AG10803 (cell line): ENCODE data around the gene ZDHHC6.

Experiments
- DNase-seq: peaks from one replicate; pipeline ENCODE4 v3.0.0; 2010; ENCODE audit warnings: low read depth
- H3K4me3 ChIP-seq: 2 replicates; pipeline ENCODE4 v1.5.1; 2011; ENCODE audit warnings: mild to moderate bottlenecking, low read length, control low read depth
- TF ChIP-seq, protein P1 (sequence below): conservative IDR thresholded peaks from 2 replicates; pipeline ENCODE4 v1.5.1; 2011; ENCODE audit warnings: mild to moderate bottlenecking, low read length, control low read depth, inconsistent platforms

Gene ZDHHC6

DNA sequence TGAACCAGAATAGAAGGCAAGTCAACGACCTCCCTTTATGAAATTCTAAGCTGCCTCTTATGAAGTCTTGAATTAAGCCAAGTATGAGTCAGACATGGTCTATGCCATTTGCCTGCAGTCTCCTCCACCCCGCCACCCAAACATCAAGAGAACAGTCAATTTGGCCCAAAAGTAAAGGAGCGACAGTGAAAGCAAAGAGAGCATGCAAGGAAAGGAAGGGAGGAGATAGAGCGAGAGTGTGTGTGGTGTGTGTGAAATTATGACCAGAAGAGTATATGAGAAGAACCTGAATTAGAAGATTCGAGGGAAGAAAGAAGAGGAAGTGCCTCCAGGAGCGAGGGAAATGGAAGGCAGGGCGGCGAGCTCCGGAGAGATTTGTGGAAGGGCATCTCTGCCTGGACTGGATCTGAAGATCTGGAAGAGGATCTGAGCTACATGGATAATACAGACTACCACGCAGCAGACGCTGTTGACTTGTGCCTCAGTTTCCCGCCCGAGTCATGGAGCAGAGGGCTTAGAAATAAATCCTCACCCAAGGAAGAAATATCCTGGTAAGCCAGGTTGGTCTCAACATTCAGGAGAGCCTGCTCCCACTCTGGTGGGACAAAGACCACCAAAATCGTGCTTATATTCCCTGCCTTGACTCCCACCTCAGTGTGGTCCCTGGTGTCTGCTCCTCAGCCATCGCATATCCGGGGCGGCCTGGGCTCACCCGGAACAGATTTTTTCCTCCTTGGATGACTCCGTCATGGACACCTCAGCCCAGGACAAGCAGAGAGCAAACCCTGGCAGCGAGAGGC lies 459 bp downstream of the ZDHHC6 start:
- H3K4me3 ChIP-seq, result peak overlapping the region; percentile 94
- DNase-seq, result peak; percentile 5
- TF ChIP-seq, protein P1, sequence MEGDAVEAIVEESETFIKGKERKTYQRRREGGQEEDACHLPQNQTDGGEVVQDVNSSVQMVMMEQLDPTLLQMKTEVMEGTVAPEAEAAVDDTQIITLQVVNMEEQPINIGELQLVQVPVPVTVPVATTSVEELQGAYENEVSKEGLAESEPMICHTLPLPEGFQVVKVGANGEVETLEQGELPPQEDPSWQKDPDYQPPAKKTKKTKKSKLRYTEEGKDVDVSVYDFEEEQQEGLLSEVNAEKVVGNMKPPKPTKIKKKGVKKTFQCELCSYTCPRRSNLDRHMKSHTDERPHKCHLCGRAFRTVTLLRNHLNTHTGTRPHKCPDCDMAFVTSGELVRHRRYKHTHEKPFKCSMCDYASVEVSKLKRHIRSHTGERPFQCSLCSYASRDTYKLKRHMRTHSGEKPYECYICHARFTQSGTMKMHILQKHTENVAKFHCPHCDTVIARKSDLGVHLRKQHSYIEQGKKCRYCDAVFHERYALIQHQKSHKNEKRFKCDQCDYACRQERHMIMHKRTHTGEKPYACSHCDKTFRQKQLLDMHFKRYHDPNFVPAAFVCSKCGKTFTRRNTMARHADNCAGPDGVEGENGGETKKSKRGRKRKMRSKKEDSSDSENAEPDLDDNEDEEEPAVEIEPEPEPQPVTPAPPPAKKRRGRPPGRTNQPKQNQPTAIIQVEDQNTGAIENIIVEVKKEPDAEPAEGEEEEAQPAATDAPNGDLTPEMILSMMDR, result no peak

GRCh38 chr10:112442063-112442462 lies 4.7 kb downstream of the ZDHHC6 start:
- TF ChIP-seq, protein P1, result no peak
- DNase-seq, result no peak
- no peak overlapping the region for H3K4me3 ChIP-seq

DNA sequence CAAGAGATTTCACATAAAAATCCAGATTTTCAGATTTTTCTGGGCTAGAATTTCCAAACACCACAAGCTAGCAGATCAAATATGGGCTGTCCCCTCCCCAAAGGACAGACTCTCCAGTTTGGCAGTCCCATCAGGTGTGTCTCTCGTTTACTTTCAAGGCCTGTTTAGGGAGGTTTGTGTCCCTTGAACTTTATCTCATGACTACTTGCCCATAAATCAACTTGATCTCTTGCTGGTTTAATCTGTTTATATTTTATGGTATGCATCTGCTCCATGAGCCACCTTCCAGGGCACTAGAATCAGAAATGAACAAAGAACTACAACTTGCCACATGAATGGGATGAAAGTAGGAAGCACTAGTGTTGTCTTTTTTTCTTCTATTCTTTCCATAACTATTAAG lies 5.2 kb downstream of the ZDHHC6 start:
- TF ChIP-seq, protein P1, result no peak
- no peak for DNase-seq
- H3K4me3 ChIP-seq, result no peak overlapping the region

DNA sequence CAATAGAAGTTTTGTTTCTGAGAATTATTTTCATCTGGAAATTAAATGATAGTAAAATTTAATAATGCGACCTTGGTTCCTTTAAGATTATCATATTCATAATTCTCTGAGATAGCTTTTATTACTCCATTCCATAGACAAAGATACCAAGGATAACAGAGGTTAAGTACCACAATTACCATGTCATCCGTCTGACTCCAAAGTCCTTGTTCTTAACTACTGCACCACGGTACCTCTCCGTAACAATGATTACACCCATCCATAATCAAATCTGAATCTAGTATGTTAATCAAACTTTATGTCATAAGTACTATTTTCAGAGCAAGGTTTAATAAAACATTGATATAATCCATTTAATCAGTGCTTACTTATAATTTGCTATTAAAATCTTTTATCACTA lies 8.4 kb downstream of the ZDHHC6 start:
- no peak overlapping the region for H3K4me3 ChIP-seq
- no peak for DNase-seq
- TF ChIP-seq, protein P1, result no peak

DNA sequence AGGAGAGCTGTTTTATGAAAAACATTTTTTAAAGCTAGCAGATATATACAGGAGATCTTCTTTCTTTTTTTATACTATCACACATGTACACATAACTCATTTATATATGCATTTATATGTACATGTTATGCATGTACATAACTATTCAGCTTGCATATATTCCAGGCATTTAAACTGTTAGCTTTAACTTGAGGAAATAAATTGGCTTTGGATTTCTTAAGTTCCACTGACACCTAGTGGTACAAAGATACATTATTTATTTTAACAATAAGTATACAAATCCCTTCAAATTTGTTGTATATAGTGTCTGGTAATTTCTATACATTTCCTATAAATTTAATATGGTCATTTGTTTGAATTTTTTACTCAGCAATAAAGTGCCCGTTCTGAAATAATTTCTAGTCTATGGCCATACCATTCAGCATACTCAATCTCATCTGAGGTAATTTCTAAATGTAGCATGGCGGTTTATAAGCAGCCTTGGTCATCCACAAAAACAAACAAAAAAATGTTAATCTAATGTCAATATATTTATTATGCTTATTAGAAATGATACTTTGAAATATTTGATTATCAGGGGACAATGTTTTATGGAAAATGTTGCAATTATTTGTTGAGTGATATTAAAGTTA lies 11.6 kb downstream of the ZDHHC6 start:
- H3K4me3 ChIP-seq, result no peak overlapping the region
- TF ChIP-seq, protein P1, result peak; percentile 51
- peak; percentile 49 for DNase-seq

- H3K4me3 ChIP-seq, result no peak overlapping the region
- TF ChIP-seq, protein P1, result no peak
- no peak for DNase-seq
These were observed 13.6 kb downstream of the ZDHHC6 start for GRCh38 chr10:112433136-112433535.

- TF ChIP-seq, protein P1, result no peak
- no peak for DNase-seq
- no peak overlapping the region for H3K4me3 ChIP-seq
These were observed 17.0 kb downstream of the ZDHHC6 start for GRCh38 chr10:112429654-112430230.
